HG02973 (cell line): Measurements from ENCODE around the gene LRTM2.
"Not testable (repeated sequence)": the region's sequence is repeated elsewhere in the genome, so short reads cannot be mapped to it uniquely, and the experiment has no call there.

Experiments used
- ATAC-seq: cut with Tn5 transposase; IDR thresholded peaks from one replicate; pipeline ENCODE4 v1.9.1; 2021; ENCODE audit warnings: moderate library complexity; ENCODE audit not compliant: unreplicated experiment

The LRTM2 gene

DNA sequence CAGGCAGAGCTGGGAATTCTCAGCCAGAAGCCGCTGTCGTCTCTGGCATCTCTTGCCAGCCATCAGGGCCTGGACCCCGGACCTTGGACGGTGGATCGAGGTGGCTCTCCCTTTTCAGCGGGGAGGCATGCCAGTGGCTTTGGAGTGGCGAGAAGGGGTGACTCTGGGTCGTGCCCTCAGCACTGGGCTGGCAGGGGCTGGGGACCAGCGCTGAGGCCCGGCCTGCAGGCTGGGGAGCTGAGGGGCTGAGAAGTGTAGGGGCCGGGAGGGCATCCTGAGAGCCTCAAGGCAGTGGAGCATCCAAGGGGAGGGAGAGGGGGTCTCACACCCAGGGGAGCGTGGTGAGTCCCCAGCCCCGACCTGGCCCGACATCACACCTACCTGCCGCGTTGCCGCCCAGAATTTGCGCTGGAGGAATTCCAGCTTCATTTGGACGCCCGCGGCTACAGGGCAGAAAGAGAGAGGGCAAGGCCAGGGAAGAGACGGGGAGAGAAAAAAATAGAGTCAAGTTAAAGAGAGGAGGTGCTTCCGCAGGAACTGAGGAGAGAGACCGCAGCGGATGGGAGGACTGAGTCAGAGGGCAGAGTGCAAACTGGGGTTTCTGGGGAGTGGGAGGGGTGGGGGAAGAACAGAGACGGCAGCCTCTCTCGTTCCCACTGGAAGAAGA, 9.0 kb upstream of the LRTM2 start:
- ATAC-seq = no peak

DNA sequence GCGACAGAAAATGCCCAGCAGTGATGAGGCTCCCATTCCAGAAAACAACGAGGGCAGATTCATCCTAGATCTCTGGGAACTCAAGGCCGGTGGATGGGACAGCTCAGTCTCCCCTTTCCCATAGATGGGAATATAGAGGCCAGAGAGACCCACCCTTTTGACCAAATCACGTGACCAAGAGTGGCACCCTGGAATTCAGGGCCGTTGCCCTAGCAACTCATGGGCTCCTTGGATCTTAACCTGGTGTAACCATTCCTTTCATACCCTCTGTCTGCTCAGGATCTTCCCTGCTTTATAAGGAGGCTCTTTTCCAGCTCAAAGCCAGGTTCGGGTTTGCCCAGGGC, 8.4 kb upstream of the LRTM2 start:
- no peak for ATAC-seq

DNA sequence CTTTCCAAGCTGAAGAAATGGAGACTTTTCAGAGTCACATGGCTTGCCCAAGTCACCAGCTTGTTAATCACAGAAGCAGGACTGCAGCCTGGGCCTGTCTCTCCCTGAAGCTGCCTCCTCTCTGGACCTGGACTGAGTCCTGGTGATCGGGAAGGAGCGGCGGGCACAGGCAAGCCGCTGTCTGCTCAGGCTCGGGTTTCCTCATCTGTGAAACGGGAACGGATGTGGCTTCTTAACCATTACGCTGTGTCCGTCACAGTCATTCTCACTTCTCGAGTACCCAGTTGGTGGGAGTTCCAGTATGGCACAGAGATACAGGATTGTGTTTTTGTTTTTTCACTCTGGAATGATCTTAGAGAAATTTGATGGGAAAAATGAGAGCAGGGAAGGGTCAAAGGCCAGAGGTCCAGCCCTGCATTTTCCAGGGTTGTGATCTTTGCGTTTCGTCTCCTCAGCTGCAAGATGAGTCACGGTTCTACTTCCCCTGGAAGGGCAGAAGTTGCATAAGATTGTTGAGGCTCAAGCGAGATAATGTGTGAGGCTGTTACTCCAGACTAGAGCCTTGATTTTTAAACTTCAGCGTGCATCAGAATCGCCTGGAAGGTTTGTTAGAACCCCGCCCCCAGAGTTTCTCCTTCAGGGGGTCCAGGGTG, 7.6 kb upstream of the LRTM2 start:
- no peak for ATAC-seq

DNA sequence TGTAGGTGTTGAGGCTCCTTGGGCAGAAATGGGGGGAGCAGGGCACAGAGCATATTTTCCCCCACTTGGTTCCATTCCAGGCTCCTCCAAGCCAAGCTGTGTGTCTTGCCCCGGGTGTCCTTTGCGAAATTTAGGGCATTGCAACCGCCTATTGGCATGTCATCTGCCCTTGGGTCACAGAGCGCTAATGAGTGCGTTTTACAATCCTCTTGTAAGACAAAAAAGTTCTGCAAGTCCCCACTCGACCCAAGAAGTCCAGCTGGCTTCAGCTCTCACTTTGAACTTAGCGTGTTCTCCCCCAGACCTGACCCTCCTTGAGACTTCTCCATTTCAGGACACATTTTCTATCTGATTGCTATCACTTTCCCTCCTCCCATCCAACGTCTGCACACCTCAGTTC, 6.1 kb upstream of the LRTM2 start:
- ATAC-seq = no peak

DNA sequence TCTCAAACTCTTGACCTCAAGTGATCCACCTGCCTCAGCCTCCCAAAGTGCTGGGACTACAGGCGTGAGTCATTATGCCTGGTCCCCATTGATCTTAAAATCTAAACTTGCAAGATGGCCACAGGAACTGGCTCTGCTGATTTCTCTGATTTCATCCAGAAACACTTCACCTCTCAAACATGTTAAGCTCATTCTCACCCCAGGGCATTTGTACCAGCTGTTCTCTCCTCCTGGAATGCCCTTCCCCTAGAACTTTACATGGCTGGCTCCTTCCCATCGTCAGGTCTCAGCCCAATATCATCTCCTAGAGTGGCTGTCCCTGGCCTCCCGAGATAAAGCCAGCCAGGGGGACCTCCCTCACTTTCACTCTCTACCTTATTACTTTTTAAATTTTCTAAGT, 5.3 kb upstream of the LRTM2 start:
- no peak for ATAC-seq

DNA sequence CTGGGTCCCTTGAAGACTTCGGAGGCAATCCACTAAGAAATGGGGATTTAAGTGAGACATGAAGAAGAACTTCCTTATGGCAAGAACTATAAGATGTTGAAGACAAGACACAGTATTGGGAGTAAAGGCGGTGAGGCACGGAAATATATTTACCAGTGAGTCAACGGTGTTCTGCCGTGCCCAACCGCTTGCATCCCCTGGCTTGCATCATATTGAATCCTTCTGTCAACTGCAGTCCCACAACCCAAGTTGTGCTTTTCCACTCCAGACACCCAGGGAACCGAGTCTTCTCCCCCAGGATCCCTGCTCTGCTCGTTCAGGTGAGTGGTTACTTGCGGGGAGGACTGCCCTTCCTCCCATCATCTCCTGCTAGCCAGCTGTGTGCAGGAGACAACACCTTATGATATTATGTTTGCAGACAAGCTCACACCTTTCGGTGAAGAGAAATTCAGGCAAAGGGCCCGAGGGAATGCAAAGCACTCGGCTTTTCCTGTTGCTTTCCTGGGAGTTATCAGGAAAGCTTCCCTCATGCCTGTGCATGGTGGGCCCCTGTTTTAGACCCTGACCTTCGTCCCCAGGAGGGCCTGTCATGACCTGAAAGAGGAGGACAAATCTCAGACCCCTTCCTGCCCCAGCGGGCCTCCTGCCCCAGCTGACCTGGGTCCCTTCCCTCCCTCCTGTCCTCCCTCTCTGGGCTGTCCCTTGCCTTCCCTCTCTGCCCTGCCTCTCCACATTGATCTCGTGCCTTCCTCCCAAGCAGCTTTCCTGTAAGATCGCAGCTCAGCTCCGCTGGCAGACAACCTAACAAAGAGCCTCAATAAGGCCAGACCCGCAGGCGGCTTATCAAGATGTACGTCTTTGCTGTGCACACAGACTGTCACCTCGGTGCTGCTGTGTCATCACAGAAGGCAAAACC, 4.3 kb upstream of the LRTM2 start:
- ATAC-seq = no peak

DNA sequence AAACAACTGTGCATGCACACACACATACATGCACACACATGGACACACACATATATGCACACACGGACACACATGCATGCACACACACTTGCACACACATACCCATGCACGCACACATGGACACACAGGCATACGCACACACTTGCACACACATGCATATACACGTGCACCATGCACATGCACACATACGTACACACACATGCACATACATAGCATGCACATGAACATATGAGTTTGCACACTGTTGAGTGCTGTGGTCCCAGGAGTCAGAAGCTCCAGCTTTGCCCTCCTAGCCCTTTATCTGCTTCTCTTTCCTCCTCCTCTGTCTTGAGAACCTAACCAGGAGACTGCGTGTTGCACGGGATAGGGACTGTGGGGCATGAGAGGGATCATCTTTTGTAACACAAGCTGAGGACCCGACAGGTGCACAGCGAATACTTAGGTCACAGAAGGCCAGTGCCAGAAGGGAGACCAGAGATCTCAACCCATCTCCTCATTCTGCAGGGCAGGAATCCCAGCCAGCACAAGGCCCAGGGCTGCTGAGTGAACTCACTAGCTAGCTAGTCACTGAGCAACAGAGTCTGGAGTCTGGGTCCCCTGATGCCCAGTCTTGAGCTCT, 3.5 kb upstream of the LRTM2 start:
- no peak for ATAC-seq

DNA sequence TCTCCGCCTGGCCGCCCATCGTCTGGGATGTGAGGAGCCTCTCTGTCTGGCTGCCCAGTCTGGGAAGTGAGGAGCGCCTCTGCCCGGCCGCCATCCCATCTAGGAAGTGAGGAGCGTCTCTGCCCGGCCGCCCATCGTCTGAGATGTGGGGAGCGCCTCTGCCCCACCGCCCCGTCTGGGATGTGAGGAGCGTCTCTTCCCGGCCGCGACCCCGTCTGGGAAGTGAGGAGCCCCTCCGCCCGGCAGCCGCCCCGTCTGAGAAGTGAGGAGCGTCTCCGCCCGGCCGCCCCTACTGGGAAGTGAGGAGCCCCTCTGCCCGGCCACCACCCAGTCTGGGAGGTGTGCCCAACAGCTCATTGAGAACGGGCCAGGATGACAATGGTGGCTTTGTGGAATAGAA, 2.4 kb upstream of the LRTM2 start:
- not testable (repeated sequence) for ATAC-seq

DNA sequence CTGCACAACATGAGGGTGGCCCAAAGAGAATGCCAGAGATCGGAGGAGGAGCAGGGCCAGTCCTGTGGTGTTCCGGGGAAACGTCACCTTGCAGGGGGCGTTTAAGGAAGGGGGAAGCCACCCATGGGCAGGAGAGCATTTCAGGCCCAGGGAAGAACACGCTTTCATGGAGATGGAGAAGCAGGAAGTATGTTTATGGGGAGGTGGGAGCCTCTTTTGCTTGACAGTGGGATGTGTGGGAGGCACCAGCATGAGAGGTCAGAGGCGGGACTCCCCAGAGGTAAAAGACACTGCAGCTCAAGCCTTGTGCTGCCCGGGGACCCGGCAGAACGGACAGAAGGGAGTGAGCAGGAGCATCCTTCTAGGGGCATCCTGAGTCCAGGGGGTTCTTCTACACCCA, 1.3 kb upstream of the LRTM2 start:
- no peak for ATAC-seq

DNA sequence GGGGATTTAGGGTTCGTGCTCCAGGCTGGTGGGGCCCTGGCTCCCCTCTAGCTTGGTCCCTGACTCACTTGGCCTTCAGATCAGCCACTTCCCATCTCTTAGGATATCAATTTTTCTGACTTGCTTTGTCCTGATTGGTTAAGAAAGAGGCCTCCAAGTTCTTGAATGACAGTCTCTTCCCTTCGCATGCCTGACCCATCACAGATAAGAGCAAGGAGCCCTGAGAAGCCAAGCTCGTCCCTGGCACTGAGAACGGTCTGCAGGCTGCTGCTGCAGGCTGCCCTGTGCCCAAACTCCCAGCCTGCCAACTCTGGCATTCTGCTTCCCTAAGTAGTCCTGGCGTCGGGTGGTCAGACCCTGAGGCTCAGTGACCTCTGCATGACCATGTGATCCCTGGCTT, 794 bp upstream of the LRTM2 start:
- no peak for ATAC-seq

DNA sequence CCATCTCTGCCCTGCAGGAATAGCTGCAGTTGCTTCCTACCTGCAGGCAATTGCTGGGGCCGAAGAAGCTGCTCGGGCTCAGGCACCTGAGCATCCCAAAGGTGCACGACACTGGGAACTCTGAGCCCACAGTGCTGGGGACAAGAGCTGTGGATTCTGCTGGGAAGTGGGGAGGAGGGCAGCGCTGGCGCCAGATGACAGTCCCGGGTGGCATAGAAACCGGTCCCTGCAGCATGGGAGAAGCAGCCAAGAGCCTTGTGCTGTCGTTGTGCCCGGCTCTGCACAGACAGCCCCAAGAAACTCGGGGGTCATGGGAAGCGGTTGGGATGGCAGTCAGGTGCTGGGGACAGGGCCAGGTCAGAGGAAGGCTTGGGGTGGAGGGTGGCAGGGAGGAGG, 529 bp downstream of the LRTM2 start:
- ATAC-seq = no peak

DNA sequence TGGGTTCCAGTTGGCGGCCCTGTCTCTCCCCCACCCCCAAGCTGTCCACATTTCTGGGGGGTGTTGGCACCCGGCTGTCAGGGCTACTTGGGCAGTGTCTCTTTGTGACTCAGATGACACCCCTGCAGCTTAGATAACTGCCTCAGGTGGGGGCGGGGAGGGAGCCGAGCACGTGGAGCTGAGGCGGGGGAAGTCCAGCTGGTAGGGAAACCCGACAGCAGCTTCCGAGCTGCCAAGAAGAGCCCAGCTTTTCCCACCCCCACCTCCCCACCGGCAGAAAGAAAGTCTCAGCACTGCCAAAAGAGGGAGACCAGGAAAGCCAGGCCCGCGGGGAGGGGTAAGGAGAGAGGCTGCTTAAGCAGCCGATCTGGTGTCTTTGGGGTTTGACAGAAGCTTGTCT, 1.4 kb downstream of the LRTM2 start:
- no peak for ATAC-seq

DNA sequence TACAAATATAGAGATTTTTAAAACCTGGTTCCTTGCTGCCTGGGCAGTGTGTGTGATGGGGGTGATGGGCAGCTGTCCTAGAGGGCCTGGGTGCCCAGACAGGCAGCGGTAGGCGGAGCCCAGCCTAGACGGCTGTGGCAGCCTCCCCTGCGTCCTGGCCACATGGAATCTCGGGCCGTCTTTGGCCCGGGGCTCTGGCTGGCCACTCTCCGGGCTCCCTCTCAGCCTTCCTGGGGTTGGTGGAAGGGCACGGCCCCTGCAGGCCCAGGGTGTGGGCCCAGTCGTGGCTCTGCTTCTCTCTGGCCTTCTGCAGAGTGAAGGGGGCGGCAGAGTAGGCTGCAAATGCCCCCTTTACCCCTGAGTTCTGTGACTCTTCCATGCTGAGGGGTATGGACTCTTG, 2.3 kb downstream of the LRTM2 start:
- ATAC-seq = no peak

DNA sequence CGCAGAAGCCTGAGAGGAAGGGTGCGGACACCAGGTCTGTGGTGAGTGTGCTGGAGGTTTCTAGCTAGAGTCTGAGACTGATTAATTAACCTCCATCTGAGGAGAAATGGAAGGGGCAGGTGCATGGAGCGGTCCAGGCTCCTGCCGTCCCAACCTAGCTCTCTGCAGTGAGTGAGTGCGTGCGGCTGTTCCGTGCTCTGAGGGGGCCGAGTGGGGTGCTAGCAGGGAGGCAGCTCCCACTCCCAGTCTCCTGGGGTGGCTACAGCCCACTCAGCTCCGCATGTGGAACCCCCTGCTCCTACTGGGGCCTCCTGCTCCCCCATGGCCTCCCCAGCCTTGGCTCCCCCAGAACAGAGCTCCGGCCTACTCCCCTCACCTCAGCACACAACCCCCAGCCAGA, 2.9 kb downstream of the LRTM2 start:
- no peak for ATAC-seq

DNA sequence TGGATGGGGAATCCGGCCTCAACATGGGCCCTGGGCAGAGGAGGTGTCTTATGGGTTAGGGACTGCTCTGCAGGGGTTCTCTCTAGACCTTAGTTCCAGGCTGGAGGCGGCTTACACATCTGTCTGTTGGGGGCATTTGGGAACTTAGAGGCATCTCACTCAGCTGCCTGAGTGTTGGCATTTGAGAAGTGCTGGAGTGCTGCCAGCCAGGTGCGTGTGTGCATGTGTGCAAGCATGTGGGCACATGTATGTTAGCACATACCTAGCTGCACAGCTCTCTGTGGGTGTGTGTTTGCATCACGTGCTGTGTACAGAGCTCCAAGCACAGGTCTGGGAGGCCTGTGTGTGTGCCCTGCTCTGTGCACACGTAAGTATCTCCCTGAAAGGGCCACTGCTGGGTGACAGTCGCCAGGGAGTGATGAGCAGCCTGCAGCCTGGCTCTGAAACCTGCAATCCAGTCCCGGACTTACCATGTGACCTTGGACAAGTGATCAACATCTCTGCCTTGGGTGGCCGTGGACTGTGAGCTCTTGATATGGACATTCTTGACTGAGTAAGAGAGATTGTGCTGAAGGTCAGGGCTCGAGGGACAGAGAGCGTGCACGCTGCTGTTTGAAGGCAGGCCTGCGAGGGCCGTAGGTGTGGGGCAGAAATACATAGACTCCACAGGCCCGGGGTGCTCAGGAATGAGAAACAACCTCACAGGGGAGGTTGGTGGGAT, 5.2 kb downstream of the LRTM2 start:
- no peak for ATAC-seq

DNA sequence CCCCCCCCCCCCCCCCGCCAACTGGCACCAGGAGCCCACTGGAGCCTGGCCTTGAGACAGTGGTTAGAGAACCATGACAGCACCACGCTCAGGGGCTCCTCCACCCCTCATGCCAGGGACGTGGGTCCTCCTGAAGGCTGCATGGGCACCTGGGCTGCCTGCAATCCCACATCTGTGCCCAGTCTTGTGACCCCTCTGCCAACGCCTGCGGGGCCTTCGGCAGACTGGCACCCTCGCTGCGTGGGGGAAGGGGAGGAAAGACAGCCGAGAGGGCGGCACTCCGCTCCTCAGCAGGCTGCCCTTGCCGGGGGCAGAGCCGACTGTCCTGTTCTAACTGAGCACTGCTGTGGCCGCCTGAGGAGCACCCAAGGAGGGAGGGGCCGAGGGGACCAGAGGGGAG, 6.0 kb downstream of the LRTM2 start:
- no peak for ATAC-seq

DNA sequence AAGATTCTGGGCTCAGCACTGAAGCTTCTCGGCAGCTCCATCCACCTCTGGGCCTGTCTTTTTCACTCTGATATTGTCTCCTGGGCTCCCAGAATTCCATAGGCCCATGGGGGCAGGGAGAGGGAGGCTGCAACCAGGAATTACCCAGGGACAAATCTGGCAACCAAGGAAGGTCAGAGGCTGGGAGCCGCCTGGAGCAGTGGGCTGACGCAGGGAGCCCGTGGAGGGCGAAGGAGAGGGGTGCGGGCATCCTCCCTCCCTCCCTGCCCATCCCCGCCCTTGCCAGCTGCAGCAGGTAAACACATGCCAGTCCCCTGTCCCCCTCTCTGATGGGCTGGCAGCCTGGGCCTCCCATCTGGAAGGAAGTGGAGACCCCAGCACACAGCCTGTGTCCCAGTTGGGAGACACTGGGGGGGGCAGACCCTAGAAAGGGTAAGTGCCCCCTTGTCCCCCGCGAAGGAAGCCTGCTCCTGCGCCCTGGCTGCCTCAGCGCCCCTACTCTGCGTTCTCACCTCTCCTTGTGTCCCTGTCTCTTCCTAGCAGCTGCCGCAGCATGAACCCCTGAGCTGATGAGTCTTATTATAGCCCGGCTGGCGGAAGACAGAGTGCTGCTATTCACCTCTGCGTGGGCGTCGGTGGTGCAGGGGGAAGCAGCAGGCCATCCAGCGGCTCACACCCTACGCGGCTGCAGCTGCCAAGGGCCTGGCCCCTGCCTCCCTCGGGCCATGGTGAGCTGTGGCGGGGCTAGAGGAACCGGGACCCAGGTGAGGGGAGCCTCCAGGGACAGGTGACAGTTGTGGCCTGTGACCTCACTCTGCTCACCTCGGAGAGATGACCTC, 6.7 kb downstream of the LRTM2 start:
- no peak for ATAC-seq

DNA sequence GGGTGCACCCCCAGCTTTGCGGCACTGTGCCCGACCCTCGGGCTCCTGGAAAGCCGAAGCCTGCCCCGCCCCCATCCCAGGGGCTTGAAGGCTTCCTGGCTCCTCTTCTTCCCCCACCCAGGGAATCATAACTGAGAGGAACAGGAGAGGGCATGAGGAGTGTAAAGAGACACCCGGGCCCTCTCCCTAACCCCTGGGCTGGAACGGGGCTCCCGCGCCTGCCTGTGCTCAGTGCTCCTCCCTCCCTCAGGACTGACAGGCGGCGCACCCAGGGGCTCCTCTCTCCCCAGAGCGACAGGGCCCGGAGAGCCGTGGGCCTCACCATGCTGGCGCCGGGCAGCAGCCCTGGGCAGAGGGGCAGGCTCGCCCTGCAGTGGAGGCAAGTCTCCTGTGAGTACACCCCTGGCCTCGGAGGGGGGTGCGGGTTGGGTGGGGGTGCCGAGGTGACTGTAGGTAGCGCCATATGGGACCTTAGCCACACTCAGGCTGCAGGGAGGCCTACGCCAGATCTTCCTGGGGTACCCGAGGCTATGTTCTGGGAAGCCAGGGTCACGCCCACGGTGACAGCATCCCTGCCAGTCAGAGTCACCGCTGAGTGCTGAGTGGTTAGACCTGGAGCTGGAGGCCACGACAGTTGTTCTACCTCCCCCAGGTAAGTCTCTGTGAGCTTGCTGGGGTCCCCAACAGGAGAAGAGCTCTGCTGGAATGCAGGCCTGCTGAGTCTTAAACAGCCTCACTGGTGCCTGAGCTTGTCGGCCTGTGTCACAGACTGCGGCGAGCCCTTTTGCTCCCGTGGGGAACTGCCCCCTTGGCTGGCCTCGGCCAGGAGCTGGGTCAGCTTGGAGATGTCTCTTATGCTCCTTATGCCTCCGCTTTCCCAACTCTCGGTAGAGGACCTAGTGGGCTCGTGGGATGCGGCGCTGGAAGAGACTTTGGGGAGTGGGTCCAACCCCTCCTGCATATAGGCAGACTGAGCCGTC, 7.8 kb downstream of the LRTM2 start:
- no peak for ATAC-seq

DNA sequence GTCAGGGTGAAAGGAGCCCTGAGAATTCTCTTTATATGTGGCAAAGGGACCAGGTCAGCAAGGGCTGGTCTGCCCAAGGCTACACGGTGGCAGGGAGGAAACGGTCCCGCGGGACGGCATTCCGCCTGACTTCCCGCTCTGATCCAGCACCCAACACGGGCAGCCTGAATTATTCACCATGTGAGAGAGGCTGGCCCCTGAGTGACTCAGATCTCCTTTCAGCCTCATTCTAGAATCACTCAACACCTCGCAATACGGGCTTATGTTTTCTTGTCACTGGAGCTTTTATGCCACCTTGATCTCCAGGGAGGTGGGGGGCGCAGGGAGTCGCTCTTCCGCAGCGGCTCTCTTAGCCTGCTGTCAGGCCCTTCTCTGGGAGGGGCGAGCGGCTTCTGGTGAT, 8.5 kb downstream of the LRTM2 start:
- ATAC-seq = no peak
